ENCODE data around the gene HEG1. TPM values are rescaled to one million over a fixed set of nuclear protein-coding genes. Genes with fewer than 3 reads are reported as not detected.

The HEG1 gene
- polyA plus RNA-seq, 1 experiment = 98.3 TPM

- Histone ChIP-seq H3K4me3 (ENCODE audit: low read depth, low read length) (no peak overlapping the region), H3K27me3 (ENCODE audit: control insufficient read depth, insufficient read depth, low read length) (no peaks in the 10 kb centered on the region), H3K9me3 (ENCODE audit: control insufficient read depth, insufficient read depth, low read length) (no peaks in the 10 kb centered on the region), H3K27ac (ENCODE audit: low read depth, low read length) (no peak overlapping the region)
- CTCF ChIA-PET = no interaction called here
- DNase-seq (ENCODE audit: low read depth, low spot score) = no peak
- TF ChIP-seq, protein P1, sequence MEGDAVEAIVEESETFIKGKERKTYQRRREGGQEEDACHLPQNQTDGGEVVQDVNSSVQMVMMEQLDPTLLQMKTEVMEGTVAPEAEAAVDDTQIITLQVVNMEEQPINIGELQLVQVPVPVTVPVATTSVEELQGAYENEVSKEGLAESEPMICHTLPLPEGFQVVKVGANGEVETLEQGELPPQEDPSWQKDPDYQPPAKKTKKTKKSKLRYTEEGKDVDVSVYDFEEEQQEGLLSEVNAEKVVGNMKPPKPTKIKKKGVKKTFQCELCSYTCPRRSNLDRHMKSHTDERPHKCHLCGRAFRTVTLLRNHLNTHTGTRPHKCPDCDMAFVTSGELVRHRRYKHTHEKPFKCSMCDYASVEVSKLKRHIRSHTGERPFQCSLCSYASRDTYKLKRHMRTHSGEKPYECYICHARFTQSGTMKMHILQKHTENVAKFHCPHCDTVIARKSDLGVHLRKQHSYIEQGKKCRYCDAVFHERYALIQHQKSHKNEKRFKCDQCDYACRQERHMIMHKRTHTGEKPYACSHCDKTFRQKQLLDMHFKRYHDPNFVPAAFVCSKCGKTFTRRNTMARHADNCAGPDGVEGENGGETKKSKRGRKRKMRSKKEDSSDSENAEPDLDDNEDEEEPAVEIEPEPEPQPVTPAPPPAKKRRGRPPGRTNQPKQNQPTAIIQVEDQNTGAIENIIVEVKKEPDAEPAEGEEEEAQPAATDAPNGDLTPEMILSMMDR (IDR thresholded peaks at IDR 0.05; ENCODE audit: low read depth, low read length) = no peak
- POLR2A ChIA-PET = interaction anchor here (0.7 kb wide), 1 partner anchor 183 kb away, joined by 4 read pairs; no protein-coding TSS in a partner anchor
Measured at GRCh38 chr3:125080077-125080476, 24.3 kb upstream of the HEG1 start.

DNA sequence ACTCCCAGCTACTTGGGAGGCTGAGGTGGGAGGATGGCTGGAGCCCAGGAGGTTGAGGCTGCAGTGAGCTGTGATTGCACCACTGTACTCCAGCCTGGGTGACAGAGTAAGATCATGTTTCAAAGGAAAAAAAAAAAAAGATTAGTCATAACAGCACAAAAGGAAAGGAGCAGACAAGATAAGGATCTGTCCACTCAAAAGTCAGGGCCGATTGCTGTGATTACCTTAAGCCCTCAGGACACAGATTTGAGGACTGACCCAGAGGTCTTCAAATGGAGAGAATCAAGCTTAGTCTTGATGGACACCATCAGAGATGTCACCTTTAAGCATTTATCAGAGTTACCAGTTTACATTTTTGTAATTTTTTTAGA is 23.9 kb upstream of the HEG1 start:
- CTCF ChIA-PET = no interaction called here
- Histone ChIP-seq H3K27me3 (ENCODE audit: control insufficient read depth, insufficient read depth, low read length) (no peaks in the 10 kb centered on the region), H3K4me3 (ENCODE audit: low read depth, low read length) (no peak overlapping the region), H3K9me3 (ENCODE audit: control insufficient read depth, insufficient read depth, low read length) (no peaks in the 10 kb centered on the region), H3K27ac (ENCODE audit: low read depth, low read length) (no peak overlapping the region)
- TF ChIP-seq, protein P1 (IDR thresholded peaks at IDR 0.05; ENCODE audit: low read depth, low read length) = no peak
- DNase-seq (ENCODE audit: low read depth, low spot score) = no peak
- POLR2A ChIA-PET = interaction anchor here (0.7 to 1.0 kb wide), 4 partner anchors 17 to 183 kb away, joined by 3 to 4 read pairs (median 4); no protein-coding TSS in a partner anchor

- no peak for DNase-seq (ENCODE audit: low read depth, low spot score)
- H3K27me3 ChIP-seq (ENCODE audit: control insufficient read depth, insufficient read depth, low read length) = no peaks in the 10 kb centered on the region
- no peak overlapping the region for H3K4me3 ChIP-seq (ENCODE audit: low read depth, low read length)
- ChIA-PET POLR2A (interaction anchor here (0.7 to 1.0 kb wide), 4 partner anchors 16 to 146 kb away, joined by 3 to 4 read pairs (median 3); no protein-coding TSS in a partner anchor), CTCF (no interaction called here)
- TF ChIP-seq, protein P1 (IDR thresholded peaks at IDR 0.05; ENCODE audit: low read depth, low read length) = no peak
- no peaks in the 10 kb centered on the region for H3K9me3 ChIP-seq (ENCODE audit: control insufficient read depth, insufficient read depth, low read length)
- H3K27ac ChIP-seq (ENCODE audit: low read depth, low read length) = no peak overlapping the region
Measured at GRCh38 chr3:125078951-125079674, 23.3 kb upstream of the HEG1 start.

DNA sequence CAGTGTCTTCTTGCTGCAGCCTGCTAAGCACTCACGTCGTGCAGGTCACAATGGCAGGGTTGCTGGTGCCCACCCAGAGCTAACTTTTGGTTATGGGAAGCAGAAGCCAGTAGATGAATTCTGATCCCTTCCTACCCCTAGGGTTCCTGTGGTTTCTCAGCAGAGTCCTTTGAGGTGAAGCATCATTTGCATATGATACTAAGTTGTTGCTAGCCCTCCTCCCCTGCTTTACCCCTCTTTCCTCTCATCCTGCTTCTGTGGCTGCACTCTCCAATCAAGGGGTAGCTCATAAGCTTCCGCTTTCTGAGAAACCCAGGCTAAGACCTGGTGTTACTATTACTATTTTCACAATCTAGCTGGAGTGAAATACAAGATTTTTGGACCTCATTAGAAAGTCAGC is 22.1 kb upstream of the HEG1 start:
- ChIA-PET CTCF (no interaction called here), POLR2A (no interaction called here)
- TF ChIP-seq, protein P1 (IDR thresholded peaks at IDR 0.05; ENCODE audit: low read depth, low read length) = no peak
- no peak overlapping the region for H3K27ac ChIP-seq (ENCODE audit: low read depth, low read length)
- no peak overlapping the region for H3K4me3 ChIP-seq (ENCODE audit: low read depth, low read length)
- no peaks in the 10 kb centered on the region for H3K9me3 ChIP-seq (ENCODE audit: control insufficient read depth, insufficient read depth, low read length)
- DNase-seq (ENCODE audit: low read depth, low spot score) = no peak
- no peaks in the 10 kb centered on the region for H3K27me3 ChIP-seq (ENCODE audit: control insufficient read depth, insufficient read depth, low read length)

DNA sequence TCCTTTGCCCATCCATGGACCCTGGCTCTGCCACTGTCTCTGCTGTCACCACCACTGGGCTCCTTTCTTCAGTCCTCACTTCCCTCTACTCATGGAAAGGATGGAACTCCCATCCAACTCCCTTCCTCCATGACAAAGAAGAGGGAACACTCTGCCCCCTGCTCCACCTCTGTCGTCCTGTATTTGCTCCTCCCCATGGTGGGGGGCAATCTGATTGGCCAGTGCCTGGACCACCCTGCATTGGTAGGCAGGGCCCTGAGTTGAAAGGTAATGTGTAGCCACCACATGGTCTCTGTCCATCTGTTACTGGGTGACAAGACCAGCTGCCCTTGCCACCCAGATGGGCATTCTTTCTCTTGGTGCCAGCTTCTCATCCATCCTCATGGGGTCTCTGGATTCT is 20.7 kb upstream of the HEG1 start:
- Histone ChIP-seq H3K27me3 (ENCODE audit: control insufficient read depth, insufficient read depth, low read length) (no peaks in the 10 kb centered on the region), H3K9me3 (ENCODE audit: control insufficient read depth, insufficient read depth, low read length) (no peaks in the 10 kb centered on the region), H3K27ac (ENCODE audit: low read depth, low read length) (no peak overlapping the region), H3K4me3 (ENCODE audit: low read depth, low read length) (no peak overlapping the region)
- CTCF ChIA-PET = no interaction called here
- TF ChIP-seq, protein P1 (IDR thresholded peaks at IDR 0.05; ENCODE audit: low read depth, low read length) = no peak
- POLR2A ChIA-PET = interaction anchor here (1.5 kb wide), 1 partner anchor 13 kb away, joined by 7 read pairs; no protein-coding TSS in a partner anchor
- DNase-seq (ENCODE audit: low read depth, low spot score) = no peak
